Right lung (tissue), 5 donors: ENCODE measurements around the gene FNDC5. TPM values are rescaled to one million over a fixed set of nuclear protein-coding genes. Genes with fewer than 3 reads are reported as not detected.

Experiments
- DNase-seq, 2 donors: peaks; one replicate each; pipeline ENCODE4 v3.0.0-alpha.2; 2013
- polyA plus RNA-seq, 5 donors: library from polyadenylated mRNA; unstranded; fragments of 120-200 nt; gene quantifications; one replicate each; pipeline versions ENCODE4 v1.2.1 to v1.2.3, GENCODE V29; 2013; ENCODE audit warnings: inconsistent platforms in 1 of 5, low replicate concordance in 1 of 5; ENCODE audit not compliant: insufficient read length in 5 of 5, insufficient read depth in 1 of 5

Gene FNDC5
- polyA plus RNA-seq, 5 donors = 8.0 to 18.2 (median 10.5) TPM

DNA sequence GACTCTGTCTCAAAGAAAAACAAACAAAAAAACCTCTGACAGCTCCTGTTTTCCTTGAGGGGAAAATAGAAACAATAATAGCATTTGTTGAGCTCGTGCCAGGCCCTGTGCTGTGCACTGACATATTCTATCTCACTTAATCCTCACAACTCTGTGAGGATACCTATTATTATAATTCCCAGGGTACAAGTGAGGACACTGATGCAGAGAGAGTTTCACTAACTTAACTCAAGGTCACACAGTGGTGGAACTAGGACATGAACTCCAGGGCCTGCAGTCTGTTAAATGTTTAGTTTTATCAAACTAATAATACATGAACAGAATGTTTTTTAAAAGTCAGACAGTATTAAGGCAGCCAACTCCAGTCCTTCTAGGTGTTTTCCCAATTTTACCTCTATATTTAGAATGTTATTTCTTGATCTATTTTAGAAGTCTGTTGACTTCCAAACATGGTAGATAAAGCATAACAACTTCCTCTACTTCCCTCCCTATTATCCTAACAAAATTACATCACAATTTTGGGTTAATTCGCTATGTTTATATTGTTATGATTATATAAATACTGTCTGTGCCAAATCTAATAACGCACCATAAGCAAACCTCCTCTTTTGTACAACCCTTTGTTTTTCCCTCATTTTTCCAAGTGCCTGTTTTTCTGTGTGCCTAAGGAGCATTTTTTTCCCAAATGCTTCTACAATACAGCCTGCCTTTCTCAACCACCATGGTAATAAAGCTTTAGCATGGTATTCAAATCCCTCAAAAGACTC lies 4.9 kb downstream of the FNDC5 start:
- no peak for DNase-seq

DNA sequence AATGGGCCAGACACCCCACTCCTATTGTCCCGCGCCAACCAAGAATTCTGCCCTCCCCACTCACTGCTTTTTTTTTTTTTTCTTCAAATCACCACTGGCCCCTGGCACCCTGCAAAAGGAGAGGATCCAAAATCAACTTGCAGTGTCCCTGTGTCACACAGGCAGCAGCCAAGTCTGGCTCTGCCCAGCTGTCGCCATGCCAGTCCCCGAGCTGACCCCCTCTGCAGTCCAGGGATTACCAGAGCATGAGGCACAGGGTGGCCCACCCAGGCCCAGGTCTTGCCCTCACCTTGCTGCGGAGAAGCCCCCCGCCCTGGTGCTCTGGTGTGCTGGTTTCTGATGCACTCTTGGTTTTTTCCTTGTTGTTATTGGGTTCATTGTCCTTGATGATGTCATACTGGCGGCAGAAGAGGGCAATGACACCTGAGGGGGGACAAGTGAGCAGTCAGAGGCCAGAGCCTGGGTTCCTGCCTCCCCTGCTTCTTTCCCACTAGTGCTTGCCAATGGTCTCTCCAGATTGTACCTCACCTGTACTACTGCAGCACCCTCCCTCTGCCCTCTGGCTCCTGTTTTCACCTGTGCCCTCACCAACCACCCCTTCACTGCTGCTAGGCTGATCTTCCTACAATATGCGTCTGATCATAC lies 6.2 kb downstream of the FNDC5 start:
- no peak for DNase-seq

DNA sequence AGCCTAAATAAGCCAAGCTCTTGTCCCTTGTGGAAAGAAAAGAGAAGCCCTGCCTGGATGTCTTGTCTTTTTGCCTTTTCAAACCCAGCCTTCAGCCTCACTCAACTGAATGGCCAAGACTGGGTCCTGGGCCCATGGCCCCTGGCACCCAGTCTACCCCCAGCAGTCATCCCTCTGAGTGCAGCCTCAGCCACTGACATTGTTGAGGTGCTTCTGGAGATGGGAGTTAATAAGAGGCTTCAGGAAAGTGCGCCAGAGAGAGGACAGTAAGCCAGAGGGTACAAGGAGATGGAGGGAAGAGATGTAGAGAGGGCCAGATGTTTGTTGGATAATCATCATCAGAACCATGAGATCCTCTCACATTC lies 6.8 kb downstream of the FNDC5 start:
- no peak for DNase-seq

DNA sequence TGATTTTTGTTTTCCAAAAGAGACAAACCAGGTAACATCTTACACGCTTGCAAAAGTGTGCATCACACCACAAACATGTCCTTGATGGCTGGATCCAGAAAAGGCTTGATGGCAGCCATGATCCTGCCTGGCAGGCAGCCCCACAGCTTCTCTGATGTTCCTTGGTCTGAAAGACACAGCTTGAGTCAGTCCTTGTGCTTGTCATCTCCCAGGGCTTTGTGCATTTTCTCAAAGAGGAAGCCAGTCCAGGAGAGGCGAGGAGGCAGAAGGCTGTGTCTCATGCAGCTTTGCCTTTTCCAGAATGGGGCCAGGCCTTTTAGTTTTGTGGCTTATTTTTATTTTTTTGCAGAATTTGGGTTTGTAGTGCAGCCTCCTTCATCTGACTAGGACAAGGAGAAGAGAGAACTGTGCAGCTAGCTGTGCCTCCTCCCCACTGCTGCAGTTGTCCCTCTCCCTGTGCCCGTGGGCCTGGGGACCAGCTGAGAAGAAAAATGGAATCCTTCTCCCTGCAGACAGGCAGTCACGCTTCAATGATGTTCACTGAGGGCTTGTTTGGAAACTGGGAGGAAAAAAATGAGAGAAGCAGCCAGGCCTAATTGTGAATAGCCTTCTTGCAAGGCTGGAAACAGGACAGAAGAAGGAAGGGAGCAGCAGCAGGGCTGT lies 7.4 kb downstream of the FNDC5 start:
- DNase-seq = no peak

DNA sequence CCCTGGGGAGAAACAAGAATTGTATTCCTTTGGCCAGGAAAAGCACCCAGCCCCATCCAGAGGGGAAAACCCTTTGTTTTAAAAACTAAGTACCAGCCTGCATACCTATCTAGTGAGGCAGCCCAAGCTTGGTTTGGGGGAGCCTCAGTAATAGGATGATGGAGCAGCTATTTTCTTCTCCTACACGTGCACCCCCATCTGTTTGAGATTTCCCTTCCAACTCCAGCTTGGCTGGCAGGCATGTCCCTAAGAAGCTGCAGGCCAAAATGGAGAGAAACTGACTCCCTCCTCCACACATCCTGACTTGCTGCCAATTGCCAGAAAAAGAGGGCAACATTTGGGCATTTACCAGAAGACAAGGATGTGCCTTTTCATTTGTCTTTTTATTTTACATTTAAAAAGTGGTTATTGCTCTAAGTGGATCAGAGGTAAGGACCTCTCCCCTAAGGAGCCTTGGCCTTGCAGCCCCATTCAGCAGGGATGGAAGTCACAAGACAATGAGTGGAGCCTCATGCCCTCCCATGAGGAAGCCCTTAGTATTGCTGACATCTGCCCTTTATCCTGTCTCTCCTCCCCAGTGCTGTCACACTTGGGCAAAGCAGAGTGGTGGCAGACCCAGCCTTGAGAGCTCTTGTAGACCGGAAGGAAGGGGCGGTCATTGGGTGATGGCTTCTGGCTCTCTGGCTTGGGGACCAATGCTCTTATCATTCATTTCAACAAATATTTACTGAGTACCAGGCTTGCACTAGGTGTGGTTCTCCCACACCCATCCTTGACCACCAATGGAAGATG lies 8.6 kb downstream of the FNDC5 start:
- DNase-seq = no peak

DNA sequence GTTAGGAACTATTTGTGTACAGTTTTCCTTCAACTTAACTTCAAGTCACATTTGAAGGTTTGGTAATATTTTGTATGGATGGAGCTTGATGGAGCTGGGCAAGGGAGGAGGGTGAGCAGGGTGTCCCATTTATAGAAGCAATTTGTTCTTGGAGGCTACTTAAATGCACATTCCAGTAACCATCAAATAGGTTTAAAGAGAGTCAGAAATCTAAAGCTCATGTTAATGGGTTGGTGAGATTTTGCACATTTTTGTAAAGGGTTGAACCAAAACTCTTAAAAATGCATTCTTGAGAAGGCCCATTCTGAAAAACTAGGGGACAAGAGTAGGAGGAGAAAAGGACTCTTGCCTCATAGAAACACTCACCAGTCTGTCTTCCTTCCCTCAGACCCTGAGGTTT lies 10.1 kb downstream of the FNDC5 start:
- no peak for DNase-seq

DNA sequence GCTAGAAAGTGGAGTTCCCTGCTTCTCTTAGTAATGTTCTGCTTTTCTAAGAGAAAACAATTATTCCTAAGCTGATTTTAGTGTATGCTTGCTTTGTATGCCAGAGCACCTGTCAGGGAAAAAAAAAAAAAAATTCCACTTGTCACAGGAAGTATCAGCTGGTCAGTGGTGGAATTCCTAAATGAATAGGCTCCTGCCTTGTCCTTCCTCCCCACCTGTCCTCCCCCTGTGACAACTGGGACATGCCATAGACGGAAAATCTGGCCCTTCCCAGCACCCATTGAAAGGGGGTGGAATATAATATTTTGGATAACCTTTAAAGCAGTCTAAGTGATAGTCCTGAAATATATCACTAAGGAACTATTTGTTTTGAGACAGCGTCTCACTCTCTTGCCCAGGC lies 10.8 kb downstream of the FNDC5 start:
- no peak for DNase-seq

DNA sequence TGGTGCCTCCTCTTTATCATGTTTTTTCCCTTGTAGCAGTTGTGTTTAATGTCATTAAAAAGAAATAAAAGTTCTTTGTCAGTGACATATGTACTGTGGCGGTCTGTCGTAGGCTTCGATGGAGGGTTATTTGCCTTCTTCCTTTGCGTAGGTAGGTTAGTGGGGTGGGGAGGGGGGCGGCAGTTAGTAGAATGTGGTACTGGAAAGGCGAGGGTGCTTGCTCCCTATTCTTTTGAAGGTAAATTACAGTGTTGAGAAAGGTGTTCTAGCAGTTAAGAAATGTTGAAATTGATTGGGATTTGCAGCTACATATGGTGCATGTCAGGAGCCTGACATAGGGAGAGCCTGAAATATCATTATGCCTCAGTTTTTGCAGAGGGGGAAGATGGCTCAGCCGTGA lies 11.9 kb downstream of the FNDC5 start:
- DNase-seq = no peak

DNA sequence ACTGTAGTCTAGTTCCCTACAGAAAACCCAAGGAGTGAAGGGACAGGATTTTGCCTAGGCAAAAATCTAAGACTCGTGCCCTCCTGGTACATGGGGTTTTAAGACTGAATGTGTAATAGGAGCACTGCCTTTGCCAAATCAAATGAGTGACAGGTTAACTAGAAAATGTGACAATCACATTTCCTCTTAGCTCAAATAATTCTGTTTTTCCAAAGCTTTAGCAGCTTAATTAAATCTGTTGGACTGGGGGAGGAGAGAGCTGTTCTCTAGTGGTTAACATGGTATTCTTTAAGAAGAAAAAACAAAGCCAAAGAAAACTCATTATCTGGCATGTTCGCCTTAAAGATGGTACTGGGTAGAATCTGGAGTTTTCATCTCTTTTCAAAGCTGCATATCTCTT lies 12.6 kb downstream of the FNDC5 start:
- DNase-seq = no peak

DNA sequence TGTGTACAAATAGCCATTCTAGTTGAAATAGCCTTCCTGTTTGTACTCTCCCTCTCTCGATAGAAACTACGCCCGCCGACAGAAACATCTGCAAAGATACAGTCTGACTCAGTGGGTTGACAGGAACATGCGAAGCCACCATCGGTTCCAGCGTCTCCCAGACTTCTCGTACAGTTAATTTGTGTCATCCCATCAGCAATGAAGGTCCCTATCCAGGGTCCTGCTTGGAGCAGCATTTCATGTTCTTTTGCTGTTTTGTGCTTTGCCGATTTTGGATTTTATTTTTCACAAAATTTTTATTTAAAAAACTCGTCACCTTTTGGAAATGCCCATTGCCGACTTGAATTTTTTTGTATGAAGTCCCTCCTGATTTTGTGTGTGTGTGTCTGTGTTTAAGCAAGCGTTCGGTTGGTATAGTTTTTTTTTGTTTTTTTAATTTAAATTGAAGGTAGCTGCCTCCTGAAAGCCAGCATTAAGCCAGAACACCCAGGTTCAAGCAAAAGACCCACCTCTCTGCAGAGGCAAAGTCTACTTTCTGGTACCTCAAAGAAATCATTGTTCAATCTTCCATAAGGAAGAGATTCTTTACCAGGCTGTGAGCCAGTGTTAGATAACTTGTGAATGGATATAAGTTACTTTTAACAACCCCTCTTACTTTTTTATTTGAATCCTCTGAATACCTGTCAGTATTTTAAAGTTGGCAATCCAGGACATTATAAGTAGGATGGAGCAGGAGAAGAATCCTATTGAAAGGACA lies 14.7 kb downstream of the FNDC5 start:
- no peak for DNase-seq

DNA sequence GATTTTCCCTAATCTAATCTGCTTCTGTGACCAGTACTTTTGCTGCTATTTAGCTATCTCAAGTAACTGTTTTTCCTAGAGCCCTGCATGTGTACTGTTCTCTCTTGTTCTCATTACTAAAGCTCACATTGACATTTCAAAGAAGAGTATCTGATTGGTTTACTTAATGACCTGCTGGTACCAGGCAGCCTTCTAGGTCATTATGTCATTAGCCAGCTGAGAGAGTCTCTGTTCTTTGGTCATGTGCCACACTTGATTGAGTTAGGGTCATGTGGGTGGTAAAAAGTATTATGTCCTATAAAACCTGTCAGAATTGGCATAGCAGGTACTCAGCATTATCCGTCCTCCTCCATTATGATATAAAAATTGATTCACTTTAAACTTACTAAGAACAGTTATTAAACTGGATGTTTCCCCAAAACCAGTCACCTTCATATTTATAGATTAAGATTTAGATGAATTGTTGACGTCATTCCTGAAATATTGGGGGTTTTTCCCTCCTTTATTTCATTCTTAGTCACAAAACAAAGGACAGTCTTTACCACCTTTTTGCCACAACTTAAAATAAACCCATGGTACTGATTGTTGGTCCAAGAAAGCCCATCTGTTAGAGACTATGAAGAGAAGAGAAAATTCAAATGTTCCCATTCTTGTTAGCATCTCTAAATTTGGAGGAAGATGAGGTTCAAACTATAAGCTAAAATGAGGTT lies 22.2 kb downstream of the FNDC5 start:
- DNase-seq = no peak

DNA sequence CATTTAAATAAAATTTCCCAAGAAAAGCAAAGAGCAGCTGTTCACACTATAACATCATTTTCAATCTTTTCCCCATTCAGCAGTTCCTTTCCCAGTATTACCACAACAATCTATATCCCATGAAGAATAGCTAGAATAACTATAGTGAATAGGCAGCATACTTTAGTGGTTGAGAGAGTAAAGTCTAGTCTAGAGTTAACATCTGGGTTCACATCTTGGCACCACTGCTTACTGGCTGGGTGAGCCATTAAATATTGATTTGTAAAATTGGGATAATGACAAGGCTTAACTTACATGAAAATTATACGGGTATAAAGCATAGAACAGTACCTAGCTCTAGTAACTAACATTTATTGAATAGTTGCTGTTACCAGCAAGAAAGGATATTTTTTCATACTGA lies 38.8 kb downstream of the FNDC5 start:
- no peak for DNase-seq

DNA sequence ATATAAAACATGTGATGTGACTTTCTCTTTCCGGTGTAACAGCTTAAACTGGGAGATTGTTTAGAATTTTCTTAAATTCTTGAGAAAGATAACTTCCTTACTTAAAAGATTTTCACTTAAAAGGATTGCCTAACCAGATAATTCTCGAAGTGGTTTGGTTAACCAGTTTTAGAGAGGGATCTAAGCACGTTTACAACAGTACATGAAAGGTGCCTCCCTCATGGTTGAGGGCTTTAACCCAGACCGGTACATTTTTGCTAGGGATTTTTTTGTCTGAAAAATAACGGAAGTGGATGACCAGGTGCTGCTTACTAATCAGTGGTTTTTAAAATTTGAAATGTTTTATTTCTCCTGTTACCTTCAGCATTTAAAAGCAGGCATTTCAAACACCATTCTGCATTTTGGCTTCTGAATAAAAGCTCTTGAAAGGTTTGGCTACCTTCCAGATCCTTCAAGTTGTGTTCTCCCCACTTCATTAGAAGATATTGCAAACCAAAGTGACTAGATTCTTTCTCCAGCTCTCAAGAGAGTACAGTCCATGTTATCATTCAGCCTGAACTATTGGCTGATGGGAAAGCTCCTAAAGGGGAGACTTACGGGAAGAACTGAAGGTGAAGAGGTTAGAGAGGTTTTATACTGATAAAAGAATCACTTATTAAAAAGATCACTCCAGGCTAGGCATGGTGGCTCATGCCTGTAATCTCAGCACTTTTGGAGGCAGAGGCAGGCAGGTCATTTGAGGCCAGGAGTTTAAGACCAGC lies 40.4 kb downstream of the FNDC5 start:
- no peak for DNase-seq

DNA sequence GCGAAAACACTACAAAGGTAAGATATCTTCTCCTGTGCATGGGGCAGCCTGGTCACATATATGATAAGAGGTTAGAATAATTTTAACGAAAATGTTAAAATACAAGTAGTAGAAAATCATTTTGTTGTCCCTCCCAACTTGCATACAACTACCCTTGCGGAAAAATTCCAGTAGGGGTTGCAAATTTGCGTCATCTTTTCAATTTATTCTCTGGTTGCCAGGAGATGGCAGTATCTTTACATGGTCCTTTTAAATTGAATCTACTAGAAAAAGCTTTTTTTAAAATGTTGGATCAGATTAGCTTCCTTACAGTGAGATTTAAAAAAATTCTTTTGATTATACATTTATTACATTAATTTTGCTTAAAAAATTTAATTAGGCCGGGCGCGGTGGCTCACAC lies 42.4 kb downstream of the FNDC5 start:
- no peak for DNase-seq

DNA sequence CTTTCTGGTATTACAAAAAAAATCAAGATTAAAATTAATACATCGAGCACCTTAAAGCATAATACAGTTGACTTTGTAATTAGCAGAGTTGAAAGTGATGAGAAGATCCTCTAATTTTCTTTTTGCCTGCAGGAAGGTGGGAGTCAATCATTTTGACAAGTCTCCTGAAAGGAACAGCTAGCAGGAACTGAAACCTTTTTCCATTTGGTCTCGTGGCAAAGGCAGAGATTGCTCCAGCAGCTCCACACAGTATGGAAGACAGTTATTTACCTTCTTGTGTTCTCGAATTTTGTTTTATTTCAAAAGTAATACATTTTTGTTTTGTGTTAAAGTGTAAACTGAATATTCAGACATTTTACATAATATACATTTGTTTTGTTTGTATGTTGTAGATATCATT lies 45.5 kb downstream of the FNDC5 start:
- DNase-seq = no peak

DNA sequence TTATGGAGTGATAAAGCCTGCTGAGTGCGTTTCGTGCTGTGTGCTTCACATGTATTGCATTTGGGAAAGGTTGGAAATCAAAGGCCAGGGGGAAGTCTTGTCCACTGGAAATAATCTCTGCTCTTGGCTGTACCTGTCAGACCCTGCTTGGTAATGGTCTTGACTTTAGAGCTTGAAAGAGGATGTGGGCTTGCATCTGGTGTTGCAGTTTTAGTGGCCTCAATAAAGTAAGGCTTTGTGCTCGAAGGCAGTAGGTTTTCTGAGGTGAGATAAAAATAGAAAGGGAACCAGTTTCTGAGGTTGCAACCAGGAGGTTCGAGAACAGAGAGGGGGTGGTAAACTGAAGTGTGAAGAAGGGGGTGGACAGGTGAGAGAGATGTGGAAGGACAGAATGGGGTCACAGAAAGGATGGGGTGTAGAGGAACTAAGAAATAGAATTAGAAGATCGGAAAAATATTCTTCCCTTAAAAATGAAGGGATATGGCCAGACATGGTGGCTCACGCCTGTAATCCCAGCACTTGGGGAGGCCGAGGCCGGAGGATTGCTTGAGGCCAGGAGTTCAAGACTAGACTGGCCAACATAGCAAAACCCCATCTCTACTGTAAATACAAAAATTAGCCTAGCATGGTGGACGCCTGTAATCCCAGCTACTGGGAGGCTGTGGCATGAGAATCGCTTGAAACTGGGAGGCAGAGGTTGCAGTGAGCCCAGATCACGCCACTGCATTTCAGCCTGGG lies 51.7 kb downstream of the FNDC5 start:
- DNase-seq = no peak

DNA sequence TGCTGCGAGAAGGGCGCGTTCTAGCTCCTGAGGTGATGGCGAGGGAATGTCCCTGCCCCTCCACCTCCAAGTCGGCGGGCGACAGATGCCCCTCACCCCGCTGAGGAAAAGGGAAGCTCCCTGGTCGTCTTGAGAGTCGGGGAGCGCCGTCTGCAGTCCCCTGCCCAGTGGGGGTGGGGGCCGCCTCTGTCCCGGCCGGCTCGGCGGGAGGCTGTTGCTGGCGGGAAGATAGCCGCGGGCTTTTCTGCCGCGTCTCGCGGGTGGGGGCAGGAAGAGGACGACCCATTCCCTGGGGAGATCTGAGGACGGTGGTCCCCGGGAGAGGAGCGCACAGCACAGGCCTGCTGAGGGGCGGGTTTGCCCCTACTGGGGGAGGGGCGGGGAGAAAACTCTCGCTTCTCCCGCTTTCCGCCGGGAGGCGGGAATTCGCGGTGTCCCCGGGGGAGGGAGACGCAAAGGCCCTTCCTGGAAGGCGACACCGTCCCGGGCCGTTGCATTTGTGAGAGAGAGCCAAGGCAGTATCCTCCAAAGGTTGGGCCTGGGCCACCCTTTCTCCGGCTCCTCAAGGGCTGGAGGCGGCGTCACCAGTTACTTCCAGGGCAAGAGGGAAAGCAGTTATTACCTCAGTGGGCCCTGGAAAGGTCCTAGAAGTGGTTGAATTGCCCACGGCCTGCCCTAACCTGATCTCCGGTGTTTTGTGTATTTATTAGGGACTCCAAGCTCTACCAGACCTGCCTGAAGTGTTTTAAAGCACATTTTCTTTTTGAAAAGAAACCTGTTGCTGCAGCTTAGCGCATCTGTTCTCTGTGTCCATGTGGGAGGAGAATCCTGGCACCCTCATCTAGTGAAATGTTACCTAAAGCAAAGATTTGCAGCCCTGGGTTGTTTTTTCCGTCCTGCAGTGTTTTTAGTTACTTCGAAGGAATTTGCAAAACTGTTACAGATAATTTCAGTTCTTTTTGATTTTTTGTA lies 52.6 kb downstream of the FNDC5 start:
- DNase-seq = peak; percentile 67 to 68

DNA sequence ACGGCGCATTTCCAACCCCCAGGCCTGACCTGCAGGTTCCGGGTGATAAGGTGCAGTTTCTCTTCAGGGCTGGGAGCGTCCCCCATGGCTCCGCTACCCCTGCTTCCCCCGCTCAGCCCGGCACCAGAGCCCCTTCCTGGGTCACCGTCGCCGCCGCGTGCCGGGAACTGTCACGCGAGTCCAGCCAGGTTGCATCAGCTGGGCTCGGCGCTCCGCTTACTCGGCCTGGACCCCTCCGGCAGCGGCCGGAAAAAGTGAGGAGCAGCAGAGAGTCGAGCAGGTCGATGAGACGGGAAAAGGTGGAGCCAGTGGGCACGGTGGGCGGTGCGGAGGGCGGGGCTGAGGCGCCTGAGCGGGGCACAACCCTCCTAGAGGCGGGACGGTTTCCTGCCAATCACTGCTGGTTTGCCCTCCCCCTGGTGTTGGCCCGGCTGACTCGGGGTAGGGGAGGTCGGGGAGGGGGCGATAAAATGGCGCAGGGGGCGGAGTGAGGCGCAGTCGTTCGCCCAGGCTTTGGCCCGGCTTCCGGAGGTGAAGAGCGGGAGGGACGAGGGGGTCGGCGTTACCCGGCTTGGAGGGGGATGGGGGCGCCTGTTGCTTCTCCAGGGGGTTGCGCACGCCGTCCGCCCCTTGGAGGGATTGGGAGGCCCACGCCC lies 53.4 kb downstream of the FNDC5 start, which contains the start of the genes S100PBP and YARS1:
Gene S100PBP (plus strand): TSS at position 495 of the 656 bp plus-strand sequence. CDS start 8,447 bp downstream, outside the sequence.
Gene YARS1 (minus strand): TSS at position 200 of the 656 bp plus-strand sequence. CDS start 114 bp downstream, at position 86.
- DNase-seq = peak; percentile 99
